HG03432 (cell line): ENCODE measurements around the gene GABRB1.

ENCODE experiments used
- ATAC-seq: cut with Tn5 transposase; IDR thresholded peaks from one replicate; pipeline ENCODE4 v1.9.1; 2021; ENCODE audit warnings: mild to moderate bottlenecking, moderate library complexity; ENCODE audit not compliant: unreplicated experiment

Gene GABRB1

GRCh38 chr4:47110546-47111132 lies 79.3 kb downstream of the GABRB1 start:
- ATAC-seq: no peak

- ATAC-seq: no peak
Observed at GRCh38 chr4:47118192-47118929, 87.0 kb downstream of the GABRB1 start.

- ATAC-seq: no peak
Observed at GRCh38 chr4:47120783-47121182, 89.4 kb downstream of the GABRB1 start.

GRCh38 chr4:47122592-47123291 lies 91.4 kb downstream of the GABRB1 start:
- peak; percentile 94 for ATAC-seq

- ATAC-seq: no peak
Observed at GRCh38 chr4:47128991-47129390, 97.6 kb downstream of the GABRB1 start.

GRCh38 chr4:47135210-47135609 lies 103.8 kb downstream of the GABRB1 start:
- no peak for ATAC-seq

- ATAC-seq: no peak
Observed at GRCh38 chr4:47143261-47143660, 111.9 kb downstream of the GABRB1 start.

GRCh38 chr4:47145630-47146029 lies 114.3 kb downstream of the GABRB1 start:
- ATAC-seq: peak; percentile 99

- ATAC-seq: no peak
Observed at GRCh38 chr4:47154816-47155370, 123.5 kb downstream of the GABRB1 start.

- ATAC-seq: no peak
Observed at GRCh38 chr4:47155919-47156318, 124.6 kb downstream of the GABRB1 start.

- no peak for ATAC-seq
Observed at GRCh38 chr4:47160095-47160494, 128.7 kb downstream of the GABRB1 start.

- no peak for ATAC-seq
Observed at GRCh38 chr4:47167081-47168035, 136.0 kb downstream of the GABRB1 start.

GRCh38 chr4:47184083-47184482 lies 152.7 kb downstream of the GABRB1 start:
- no peak for ATAC-seq

GRCh38 chr4:47185761-47186160 lies 154.4 kb downstream of the GABRB1 start:
- no peak for ATAC-seq

- ATAC-seq: no peak
Observed at GRCh38 chr4:47187608-47188007, 156.2 kb downstream of the GABRB1 start.

- ATAC-seq: no peak
Observed at GRCh38 chr4:47193179-47193578, 161.8 kb downstream of the GABRB1 start.

- no peak for ATAC-seq
Observed at GRCh38 chr4:47194036-47194737, 162.8 kb downstream of the GABRB1 start.

GRCh38 chr4:47195706-47196105 lies 164.3 kb downstream of the GABRB1 start:
- ATAC-seq: no peak

- no peak for ATAC-seq
Observed at GRCh38 chr4:47198791-47199190, 167.4 kb downstream of the GABRB1 start.

- no peak for ATAC-seq
Observed at GRCh38 chr4:47203593-47203992, 172.2 kb downstream of the GABRB1 start.
